ENCODE data around the gene WDR83. TPM values are rescaled to one million over a fixed set of nuclear protein-coding genes. Genes with fewer than 3 reads are reported as not detected.

WDR83 gene
- total and polyA plus RNA-seq, 2 experiments from 2014 or later = 12.5 to 18.5 TPM

- TF ChIP-seq, protein P1, sequence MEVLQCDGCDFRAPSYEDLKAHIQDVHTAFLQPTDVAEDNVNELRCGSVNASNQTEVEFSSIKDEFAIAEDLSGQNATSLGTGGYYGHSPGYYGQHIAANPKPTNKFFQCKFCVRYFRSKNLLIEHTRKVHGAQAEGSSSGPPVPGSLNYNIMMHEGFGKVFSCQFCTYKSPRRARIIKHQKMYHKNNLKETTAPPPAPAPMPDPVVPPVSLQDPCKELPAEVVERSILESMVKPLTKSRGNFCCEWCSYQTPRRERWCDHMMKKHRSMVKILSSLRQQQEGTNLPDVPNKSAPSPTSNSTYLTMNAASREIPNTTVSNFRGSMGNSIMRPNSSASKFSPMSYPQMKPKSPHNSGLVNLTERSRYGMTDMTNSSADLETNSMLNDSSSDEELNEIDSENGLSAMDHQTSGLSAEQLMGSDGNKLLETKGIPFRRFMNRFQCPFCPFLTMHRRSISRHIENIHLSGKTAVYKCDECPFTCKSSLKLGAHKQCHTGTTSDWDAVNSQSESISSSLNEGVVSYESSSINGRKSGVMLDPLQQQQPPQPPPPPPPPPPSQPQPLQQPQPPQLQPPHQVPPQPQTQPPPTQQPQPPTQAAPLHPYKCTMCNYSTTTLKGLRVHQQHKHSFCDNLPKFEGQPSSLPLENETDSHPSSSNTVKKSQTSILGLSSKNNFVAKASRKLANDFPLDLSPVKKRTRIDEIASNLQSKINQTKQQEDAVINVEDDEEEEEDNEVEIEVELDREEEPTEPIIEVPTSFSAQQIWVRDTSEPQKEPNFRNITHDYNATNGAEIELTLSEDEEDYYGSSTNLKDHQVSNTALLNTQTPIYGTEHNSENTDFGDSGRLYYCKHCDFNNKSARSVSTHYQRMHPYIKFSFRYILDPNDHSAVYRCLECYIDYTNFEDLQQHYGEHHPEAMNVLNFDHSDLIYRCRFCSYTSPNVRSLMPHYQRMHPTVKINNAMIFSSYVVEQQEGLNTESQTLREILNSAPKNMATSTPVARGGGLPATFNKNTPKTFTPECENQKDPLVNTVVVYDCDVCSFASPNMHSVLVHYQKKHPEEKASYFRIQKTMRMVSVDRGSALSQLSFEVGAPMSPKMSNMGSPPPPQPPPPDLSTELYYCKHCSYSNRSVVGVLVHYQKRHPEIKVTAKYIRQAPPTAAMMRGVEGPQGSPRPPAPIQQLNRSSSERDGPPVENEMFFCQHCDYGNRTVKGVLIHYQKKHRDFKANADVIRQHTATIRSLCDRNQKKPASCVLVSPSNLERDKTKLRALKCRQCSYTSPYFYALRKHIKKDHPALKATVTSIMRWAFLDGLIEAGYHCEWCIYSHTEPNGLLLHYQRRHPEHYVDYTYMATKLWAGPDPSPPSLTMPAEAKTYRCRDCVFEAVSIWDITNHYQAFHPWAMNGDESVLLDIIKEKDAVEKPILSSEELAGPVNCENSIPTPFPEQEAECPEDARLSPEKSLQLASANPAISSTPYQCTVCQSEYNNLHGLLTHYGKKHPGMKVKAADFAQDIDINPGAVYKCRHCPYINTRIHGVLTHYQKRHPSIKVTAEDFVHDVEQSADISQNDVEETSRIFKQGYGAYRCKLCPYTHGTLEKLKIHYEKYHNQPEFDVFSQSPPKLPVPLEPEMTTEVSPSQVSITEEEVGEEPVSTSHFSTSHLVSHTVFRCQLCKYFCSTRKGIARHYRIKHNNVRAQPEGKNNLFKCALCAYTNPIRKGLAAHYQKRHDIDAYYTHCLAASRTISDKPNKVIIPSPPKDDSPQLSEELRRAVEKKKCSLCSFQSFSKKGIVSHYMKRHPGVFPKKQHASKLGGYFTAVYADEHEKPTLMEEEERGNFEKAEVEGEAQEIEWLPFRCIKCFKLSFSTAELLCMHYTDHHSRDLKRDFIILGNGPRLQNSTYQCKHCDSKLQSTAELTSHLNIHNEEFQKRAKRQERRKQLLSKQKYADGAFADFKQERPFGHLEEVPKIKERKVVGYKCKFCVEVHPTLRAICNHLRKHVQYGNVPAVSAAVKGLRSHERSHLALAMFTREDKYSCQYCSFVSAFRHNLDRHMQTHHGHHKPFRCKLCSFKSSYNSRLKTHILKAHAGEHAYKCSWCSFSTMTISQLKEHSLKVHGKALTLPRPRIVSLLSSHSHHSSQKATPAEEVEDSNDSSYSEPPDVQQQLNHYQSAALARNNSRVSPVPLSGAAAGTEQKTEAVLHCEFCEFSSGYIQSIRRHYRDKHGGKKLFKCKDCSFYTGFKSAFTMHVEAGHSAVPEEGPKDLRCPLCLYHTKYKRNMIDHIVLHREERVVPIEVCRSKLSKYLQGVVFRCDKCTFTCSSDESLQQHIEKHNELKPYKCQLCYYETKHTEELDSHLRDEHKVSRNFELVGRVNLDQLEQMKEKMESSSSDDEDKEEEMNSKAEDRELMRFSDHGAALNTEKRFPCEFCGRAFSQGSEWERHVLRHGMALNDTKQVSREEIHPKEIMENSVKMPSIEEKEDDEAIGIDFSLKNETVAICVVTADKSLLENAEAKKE (CRISPR knock-in tag; IDR thresholded peaks at IDR 0.05) = no peak
- no peak for TF ChIP-seq ZNF331 (CRISPR knock-in tag; IDR thresholded peaks at IDR 0.05; ENCODE audit: low read depth)
- TF ChIP-seq POLR2AphosphoS5 (IDR thresholded peaks at IDR 0.05; ENCODE audit: low read depth) = no peak
- no peak for TF ChIP-seq ZNF114 (CRISPR knock-in tag; IDR thresholded peaks at IDR 0.05)
- no peak for TF ChIP-seq EZH2phosphoT487 (IDR thresholded peaks at IDR 0.05; ENCODE audit: unreplicated experiment)
- no peak for TF ChIP-seq CREB1 (CRISPR knock-in tag; IDR thresholded peaks at IDR 0.05; ENCODE audit: low read depth)
- no peak for TF ChIP-seq REST (IDR thresholded peaks at IDR 0.05; ENCODE audit: unreplicated experiment)
Observed at GRCh38 chr19:12664406-12665280, 2.0 kb upstream of the WDR83 start (continued).
